Measurements from ENCODE around the gene AIFM3. TPM values are rescaled to one million over a fixed set of nuclear protein-coding genes. Genes with fewer than 3 reads are reported as not detected.

AIFM3 gene
- total RNA-seq, 2 donors from 2014 or later, result 1.4 to 1.8 TPM

DNA sequence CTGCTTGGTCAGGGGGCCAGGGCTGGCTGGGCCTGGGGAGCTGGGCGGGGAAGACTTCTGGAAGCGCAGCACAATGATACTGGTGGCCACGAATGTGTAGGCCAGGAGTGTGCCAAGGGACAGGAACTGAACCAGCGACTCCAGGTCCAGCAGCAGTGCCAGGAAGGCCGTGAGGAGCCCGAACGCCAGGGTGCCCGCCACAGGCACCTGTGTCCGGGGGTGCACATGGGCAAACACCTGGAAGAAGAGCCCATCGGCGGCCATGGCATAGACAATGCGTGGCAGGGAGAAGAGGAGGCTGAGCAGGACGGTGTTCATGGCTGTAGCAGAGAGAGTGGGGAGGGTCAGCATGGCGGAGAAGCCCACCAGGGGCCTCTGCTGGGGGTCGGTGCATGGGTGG lies 63.0 kb downstream of the AIFM3 start:
- WGBS, result 90% methylated on average over 14 of the region's 15 CpGs
- H3K27me3 ChIP-seq (replicated peaks; ENCODE audit: insufficient read depth), result no peaks in the 10 kb centered on the region
- TF ChIP-seq POLR2A (IDR thresholded peaks at IDR 0.05), result no peak
- TF ChIP-seq, protein P1, sequence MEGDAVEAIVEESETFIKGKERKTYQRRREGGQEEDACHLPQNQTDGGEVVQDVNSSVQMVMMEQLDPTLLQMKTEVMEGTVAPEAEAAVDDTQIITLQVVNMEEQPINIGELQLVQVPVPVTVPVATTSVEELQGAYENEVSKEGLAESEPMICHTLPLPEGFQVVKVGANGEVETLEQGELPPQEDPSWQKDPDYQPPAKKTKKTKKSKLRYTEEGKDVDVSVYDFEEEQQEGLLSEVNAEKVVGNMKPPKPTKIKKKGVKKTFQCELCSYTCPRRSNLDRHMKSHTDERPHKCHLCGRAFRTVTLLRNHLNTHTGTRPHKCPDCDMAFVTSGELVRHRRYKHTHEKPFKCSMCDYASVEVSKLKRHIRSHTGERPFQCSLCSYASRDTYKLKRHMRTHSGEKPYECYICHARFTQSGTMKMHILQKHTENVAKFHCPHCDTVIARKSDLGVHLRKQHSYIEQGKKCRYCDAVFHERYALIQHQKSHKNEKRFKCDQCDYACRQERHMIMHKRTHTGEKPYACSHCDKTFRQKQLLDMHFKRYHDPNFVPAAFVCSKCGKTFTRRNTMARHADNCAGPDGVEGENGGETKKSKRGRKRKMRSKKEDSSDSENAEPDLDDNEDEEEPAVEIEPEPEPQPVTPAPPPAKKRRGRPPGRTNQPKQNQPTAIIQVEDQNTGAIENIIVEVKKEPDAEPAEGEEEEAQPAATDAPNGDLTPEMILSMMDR (IDR thresholded peaks at IDR 0.05), result no peak
- TF ChIP-seq POLR2AphosphoS5 (IDR thresholded peaks at IDR 0.05), result no peak
- peaks cover 5% of the 10 kb centered on the region for H3K4me1 ChIP-seq (replicated peaks)
- no peak overlapping the region for H3K4me3 ChIP-seq
- no peaks in the 10 kb centered on the region for H3K9me3 ChIP-seq
- H3K27ac ChIP-seq, result no peak overlapping the region
- no peak for DNase-seq (ENCODE audit: low spot score)
- no peaks in the 10 kb centered on the region for H3K36me3 ChIP-seq
- intact Hi-C loops (cut with DNase I), result no loop called here

Other genes starting within 250 kb of the AIFM3 start
- gene SERPIND1, start 193.1 kb upstream of the AIFM3 start, total RNA-seq, result not detected
- 100 to 1,000 TPM in 1 of 2 donors, 10 to 100 TPM in 1; 74.2 to 115 TPM for gene PI4KA, start 108.4 kb upstream of the AIFM3 start, total RNA-seq
- gene SNAP29, start 108.2 kb upstream of the AIFM3 start, total RNA-seq, result 10 to 100 TPM; 19.1 to 24.1 TPM
- gene CRKL, start 49.8 kb upstream of the AIFM3 start, total RNA-seq, result 10 to 100 TPM; 41.6 to 72.0 TPM
- 10 to 100 TPM; 41.5 to 48.9 TPM for gene LZTR1, start 15.0 kb downstream of the AIFM3 start, total RNA-seq
- 10 to 100 TPM; 77.7 to 83.1 TPM for gene THAP7, start 34.9 kb downstream of the AIFM3 start, total RNA-seq
- 1 to 10 TPM; 4.6 to 5.5 TPM for gene P2RX6, start 47.9 kb downstream of the AIFM3 start, total RNA-seq
- 10 to 100 TPM; 13.0 to 53.9 TPM for gene SLC7A4, start 65.3 kb downstream of the AIFM3 start, total RNA-seq
- under 1 TPM in 1 of 2 donors, not detected in 1; 0.45 TPM for gene LRRC74B, start 78.7 kb downstream of the AIFM3 start, total RNA-seq